GM18502 (cell line): ENCODE results near the gene FYN.

ENCODE experiments used
- ATAC-seq: cut with Tn5 transposase; IDR thresholded peaks from one replicate; pipeline ENCODE4 v1.9.1; 2021; ENCODE audit warnings: mild to moderate bottlenecking; ENCODE audit not compliant: unreplicated experiment, poor library complexity

The FYN gene

DNA sequence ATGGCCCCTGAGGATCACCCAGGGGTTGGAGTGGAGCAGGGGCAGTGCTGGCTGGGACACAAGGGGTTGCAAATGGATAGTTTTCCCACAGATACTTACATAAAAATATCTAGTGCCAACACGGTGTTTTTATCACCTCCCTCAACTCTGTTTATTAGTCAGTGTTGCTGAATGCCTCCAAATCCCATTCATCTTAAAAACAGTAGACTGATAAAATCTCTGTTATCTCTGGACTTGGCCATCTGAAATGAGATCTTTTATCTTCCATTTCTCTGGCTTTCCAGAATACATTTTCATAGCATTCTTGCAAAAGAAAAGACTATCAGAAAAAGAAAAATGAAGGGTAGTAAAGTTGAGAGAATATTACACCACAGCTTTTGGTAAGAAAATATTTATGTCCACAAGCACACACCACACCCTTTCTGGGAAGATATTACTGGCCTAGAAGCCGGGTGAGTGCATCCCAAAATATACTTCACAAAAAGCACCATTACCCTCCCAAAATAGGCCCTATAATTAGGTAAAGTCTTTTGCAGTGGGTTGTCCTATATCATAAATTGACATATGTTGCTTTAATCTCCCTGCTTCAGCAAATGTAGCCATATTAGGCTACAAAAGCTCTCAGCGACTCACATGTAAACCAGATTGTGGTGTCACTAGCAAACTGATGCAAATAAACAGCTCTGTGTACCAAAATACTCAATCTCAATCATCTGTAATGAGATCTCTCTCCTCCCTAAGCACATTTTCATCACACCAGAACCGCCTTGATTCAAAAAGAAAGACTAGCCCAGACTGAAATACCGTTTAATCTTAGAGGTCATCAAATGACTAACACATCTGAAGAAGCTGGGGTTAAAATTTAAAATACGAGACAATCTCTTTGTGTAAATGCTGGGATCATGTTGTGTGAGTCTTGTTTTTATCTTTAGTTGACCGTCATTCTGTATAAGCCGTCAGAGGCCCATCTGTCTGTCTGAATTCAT is 96.7 kb downstream of the FYN start:
- no peak for ATAC-seq

DNA sequence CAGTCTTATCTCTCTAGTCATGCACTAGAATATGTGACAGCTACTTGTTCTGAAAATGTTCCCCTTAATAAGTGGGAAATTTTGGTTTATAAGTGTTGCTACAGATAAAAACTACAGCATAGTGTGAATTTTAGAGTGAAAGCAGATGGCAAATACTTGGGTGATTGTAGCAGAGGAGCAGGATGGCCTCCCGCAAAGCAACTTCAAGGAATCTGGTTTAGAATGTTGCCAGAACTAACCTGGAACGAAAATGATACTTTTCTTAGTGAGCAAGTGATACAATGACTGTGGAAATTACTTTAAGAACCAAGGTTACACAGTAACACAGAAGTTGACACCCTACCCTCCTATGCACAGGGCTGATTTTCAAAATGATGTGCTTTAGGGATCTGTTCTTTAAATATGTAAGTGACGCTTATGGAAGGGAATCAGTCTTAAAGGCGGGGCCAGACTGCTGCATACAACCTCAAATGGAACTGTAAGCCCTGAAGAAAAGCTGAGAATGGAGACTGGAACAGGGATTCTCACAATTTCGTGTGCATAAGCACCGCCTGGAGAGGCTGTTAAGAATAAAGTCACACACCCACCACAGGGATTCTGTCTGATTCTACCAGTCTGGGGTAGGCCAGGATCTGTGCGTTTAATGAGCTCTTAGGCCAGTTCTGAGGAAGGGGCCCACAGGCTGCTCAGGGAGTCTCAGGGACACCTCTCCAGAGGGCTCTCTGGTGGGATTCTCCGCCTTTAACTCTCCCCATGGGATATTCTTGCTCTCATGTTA is 97.9 kb downstream of the FYN start:
- ATAC-seq = no peak

DNA sequence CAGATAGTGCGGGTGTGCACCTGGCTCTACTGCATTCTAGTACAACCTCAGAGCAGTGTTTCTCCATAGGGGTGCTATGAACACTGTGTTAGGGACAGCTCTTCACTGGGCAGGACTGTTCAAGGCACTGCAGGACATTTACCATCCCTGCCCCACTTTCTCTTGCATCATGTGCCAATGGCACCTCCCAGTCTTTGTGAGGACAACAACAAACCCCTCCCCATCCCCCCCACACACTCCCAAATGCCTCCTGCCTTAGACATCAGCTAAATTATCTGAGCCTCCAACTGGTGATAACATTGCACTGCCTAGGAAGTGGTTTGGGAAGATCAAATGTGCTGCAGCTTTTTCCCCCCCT is 98.9 kb downstream of the FYN start:
- ATAC-seq = no peak

DNA sequence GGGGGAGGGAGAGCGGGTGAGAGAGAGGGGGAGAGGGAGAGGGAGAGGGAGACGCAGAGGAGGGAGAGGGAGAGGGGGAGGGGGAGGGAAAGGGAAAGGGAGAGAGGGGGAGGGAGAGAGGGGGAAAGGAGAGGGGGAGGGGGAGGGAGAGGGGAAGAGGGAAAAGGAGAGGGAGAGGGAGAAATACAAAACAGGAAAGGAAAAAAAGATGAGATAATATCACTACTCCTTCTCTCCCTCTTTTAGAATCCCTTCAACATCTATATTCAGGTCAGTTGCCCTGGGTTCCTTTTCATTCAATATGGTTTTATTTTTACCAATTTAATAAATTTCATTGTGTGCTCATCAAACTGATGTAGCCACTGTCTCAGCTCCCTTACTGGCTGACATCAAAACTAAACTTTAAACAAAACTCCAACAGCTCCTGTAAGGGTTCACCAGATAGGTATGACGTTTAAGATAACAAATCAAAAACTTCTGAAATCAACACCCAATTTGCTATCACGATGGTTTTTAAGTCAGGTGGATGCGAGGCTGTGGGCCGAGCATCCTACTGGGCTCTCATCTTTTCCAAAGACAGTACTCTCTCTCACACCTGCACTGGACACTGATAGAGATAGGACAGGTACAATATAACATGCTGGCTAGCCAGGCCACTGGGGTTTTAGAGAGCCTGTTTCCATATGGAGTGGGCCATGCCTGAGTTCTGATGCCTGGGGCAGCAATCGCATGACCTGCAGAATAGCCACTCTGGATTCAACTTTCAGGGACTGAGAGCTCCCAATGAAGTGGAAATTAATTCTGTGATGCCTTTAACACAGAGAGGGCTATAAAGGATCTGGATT is 99.5 kb downstream of the FYN start:
- ATAC-seq = no peak

DNA sequence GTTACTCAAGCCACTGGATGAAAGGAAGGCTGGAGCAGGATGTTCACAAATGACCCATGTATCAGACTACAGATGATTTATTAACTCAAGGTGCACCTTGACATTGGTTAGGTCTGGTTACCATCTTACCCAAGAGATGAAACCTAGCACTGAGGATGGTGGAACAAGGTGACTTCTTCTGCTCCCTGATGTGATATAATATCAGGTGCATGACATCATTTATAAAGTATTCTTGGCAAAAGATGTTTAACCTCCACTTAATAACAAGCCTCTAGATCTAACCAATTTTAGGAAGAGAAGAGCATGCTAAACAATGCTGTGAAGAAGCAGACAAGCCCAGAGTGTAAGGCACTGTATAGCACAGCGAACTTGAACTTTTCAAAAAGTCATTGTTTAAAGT is 100.9 kb downstream of the FYN start:
- no peak for ATAC-seq

DNA sequence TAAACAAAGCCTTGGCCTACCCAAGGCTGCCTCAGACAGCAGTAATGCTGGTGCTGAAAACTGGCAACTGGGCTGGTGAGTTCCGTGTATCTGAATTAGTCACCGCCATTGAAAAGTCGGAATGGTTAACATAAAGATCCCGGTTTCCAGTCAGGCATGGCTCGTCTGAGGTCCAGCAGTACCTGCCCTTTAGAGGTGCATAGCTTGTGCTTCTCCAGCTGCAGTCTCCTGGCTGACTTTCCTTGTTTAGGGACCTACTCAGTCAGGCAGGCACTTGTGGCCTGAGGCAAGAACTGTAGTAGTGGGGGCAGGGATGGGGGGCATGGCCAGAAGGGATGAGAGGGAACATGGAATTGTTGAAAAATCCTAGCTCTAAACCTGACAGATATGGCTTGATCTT is 101.6 kb downstream of the FYN start:
- no peak for ATAC-seq

DNA sequence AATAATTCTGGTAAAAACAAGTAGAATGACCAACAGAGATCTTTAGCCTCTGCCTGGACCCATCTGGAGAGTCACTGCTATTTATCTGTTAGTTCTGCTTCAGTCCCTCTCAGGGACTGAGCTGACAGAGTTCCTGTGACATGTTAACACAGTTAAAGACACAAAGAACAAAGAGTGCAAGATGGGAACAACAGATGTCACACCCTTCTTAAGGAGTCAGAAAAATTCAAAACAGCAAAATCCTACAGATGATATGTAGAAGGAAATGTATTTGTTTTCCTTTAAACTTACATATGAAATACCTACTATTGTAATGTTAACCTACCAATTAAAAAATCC is 102.2 kb downstream of the FYN start:
- no peak for ATAC-seq

DNA sequence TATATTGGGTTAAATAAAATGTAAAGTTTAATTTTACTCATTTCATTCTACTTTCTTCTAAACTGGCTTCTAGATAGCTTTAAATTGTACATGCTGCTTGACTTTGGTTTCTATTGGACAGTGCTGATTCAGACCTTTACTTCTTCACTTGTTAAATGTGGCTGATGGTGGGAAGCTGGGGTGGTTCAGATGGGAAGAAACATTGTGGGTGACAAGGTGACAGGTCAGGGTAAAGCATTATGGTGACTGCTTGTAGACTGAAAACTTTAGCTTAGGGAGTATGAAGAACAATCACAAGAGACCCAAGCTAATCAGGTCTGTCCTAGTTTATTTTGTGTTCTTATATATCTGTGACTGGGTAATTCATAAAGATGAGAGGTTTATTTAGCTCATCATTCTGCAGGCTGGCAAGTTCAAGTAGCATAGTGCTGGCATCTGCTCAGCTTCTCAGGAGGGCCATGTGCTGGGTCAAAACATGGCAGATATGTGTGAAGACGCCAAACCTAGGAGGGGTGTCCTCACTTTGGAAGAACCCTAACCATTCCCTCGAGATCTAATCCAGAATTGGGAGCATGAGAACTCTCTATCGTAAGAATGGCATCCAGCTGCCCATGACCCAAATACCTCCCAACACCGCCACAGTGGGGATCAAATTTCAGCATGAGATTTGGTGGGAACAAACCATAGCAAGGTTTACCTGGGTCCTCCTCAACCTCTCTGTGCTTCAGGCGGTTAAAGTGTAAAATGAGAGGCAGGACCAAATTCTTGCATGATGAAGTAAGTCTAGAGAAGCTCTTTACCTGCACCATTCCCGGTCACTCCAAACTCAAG is 102.8 kb downstream of the FYN start:
- no peak for ATAC-seq

DNA sequence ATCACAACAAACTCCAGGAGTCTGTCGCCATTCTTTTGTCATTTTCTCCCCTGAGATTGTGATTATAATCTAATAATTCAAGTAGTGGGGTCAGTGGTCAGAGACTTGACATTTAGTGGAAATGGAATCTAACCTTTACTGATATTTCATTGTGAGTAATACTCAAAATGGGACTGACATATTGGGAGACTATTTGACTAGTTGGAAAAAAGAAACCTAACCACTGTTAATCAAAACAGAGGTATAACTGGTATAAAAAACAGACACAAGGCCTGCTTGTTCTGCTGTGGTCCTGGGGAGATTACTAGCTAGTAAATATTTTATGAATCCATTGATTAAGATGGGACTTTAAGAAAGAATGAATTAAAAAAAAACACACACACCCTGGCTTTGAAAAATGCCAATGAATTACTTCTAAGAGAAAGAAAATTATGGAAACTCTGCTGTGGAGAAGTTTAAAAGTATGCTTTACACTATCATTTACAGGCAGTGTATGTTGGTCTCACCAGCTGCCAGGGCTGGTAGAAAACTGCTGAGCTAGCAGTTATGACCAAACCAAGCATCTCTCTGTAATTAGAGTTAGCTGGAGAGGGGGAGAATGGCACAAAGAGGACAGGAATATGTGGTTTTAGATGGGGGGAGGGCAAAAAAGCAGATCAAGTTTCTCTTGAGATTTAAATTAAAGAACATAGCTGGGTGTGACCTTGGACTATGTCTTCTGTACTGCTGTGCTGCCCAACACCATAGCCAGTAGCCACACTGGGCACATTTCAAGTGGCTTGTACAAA is 103.7 kb downstream of the FYN start:
- no peak for ATAC-seq

DNA sequence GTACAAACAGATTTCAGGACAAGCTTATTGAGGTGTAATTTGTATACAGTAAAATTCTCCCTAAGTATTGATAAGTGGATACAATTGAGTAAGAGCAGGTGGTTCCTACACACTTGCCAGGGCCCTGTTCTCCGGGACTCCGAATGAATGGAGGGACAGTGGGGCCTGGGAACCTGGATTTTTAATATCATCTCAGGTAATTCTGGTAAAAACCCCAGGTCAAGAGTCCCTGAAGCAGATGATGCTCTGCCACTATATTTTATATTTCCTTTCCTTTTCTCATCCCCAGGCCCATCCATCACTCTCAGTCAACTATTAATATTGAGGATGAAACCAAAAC is 104.9 kb downstream of the FYN start:
- no peak for ATAC-seq

DNA sequence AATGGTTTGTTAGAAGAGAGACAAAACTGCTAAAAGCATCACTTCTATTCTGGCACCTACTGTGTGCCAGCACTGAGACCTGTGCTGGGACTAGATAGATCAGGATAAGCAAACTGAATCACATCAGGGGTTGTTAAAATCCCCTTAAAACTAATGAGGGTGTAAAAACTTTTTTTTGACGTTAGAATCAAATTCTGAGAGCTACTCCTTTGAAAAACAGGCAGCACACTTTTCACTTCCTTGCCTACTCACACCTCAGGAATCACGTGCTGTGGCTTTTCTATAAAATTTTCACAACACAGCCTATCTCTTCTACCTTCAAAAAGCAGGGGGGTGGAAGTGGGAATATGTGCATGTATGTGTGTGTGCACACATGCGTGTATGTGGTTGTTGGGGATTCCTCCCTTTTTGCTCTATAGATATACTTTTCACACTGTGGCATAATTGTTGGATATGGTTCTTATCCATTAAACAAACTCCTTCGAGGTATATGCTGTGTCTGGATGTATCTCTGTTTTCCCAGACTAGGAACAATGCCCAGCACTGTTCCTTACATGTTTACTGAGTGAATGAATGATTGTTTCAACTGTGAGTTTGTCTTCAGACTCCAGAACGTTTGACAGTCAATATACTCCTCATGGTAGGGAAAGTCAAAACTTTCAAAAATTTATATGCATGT is 105.4 kb downstream of the FYN start:
- ATAC-seq = no peak

DNA sequence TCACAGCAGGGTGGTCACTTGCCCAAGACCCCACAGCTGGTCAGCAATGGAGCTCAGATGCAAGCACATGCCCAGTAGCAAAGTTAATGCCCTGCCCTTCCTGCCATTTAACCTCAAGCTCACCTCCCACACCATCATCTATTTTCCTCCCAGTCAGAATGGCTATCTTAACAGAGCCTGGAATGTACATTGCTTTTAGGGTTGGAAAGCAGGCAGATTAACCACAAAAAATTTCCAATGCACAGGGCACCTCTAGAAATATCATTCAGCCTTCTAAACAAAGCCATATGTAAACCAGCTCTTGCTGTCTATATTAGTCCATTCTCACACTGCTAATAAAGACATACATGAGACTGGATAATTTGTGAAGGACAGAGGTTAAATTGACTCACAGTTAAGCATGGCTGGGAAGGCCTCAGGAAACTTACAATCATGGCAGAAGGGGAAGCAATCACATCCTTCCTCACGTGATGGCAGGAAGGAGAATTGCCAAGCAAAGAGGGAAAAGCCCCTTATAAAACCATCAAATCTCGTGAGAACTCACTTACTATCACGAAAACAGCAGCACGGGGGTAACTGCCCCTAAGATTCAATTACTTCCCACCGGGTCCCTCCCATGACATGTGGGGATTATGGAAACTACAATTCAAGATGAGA is 106.9 kb downstream of the FYN start:
- no peak for ATAC-seq

DNA sequence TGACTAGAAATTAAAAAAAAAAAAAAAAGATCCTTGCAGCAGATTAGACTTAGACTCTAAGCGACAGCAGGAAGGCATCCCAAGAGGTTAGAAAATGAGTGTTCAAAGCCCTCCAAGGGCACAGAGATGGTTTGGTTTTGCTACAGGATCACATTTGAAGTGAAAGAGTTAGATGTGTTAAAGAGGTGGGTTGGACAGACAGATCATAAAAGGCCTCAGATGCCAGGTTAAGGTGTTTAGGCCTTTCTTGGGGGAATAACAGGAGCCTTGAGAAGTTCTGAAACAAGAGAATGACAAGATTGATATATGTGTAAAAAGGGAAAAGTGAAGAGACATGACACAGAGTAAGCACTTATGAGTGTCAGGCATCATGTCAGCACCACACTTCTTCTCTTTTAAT is 107.5 kb downstream of the FYN start:
- no peak for ATAC-seq

DNA sequence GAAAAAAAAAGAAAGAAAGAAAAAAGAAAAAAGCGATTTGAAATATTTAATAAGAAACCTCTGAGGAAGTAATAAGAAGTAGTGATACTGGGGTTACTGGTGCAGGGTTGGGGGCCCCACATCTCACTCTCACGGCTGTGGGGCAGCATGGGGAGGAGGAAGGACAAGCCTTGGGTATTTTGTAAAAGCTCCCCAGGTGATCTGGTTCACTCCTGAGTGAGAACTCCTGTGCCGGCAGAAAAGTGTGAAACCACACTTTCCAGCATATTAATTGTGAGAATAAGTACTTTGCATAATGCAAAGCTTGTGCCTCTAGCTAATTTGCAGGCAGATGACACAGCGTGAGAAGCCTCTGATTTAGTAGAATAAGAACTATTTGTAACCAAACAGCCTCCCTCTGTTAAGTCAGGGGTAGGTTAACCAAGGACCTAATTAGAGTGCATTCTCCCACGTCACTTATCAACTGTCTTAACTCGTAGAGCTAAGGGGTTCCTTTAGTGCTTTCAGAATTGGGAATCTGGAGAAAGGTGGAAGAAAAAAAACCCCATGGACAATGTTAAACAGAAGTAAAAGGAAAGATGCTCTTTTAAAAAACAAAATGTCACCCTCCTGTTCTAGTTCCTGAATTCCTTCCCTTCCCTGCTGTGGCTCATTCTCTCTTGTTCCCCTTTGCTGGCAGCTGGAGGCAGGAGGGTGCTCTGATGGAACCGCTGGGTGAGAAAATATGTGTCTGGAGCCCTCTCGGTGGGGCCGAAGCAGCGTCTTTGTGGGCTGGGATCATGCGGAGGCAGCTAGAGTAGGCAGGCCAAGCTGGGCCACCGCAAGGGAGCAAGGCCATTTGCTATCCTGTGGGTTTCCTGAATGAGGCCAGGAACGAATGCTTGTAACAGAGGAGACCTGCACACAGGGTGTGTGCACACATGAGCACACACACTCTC is 108.7 kb downstream of the FYN start:
- peak; percentile 86 for ATAC-seq

DNA sequence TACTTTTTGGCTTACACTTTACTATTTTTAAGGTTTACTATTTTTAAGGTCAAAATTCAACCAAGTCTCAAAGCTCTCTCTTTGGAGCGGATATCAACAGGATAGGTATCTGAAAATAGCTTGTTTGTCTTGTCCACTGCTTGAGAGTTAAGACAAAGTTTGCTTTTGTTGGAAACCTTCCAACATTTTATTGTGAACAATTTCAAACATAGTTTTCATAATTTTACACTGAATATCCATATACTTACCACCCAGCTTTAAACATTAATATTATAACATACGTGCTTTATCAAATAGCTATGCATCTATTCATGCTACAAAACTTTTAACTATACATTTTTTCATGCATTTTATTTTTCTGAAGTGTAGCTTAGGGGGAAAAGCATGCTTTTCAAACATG is 109.9 kb downstream of the FYN start:
- no peak for ATAC-seq

DNA sequence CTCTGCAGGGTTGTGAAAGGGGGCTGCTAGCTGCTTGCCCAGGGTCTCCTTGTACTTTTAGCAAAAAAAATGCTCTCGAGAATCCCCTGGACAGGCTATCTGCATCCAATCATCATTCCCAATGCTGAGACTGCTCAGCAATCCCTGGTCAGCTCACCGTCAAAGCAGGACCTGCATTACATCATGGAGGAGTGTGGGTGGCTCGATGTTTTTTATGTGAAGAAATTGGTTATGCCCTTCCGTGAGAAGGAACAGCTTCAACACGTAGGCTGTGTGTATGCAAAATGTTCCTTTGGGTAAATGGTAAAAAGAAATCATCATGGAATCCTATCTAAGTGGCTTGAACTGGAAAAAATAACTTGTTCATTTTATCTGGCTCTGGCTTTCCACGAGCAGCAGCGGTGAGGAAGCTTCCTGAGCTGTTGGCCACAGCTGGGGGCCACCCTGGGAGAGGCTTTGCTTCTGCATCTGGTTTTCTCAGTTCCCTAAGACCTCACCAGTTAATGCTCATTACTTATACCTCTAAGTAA is 111.4 kb downstream of the FYN start:
- ATAC-seq = peak; percentile 38

DNA sequence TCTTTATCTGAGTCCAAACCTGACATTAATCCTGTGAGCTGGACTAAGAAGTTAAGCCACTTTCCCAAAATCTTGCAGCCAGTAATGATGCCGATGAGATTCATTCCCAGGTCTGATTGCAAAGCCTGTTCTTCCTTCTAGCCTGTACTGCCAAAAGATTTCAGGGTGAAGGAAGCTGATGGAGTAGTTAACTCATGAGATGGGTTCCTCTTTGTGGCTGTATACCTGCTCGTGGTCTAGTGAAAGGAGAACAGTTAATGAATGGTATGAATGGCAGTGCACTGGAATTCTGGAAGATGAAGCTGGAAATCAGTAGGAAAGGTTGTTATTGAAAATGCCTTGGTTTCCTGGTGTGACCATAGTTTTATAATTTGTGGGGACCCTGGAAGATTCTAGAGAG is 112.0 kb downstream of the FYN start:
- ATAC-seq = no peak
